Sigmoid colon (tissue), 4 donors: ENCODE results near the gene MON2.

Experiments
- CTCF ChIP-seq, 4 experiments: fragments of 450-650 bp in 3 of 4; fragments of 200-600 bp in 1 of 4; IDR thresholded peaks; one replicate each; pipeline ENCODE4 v1.5.1; 2016 to 2019; ENCODE audit warnings: antibody characterized with exemption in 4 of 4, mild to moderate bottlenecking in 3 of 4, moderate library complexity in 2 of 4
- EP300 ChIP-seq, 4 donors: sonication (generic); formaldehyde crosslinking; IDR thresholded peaks; one replicate each; pipeline ENCODE4 v1.6.1; 2017; ENCODE audit warnings: antibody characterized with exemption in 4 of 4
- POLR2AphosphoS5 ChIP-seq, 4 donors: sonication (generic); formaldehyde crosslinking; IDR thresholded peaks; one replicate each; pipeline ENCODE4 v1.6.1; 2017; ENCODE audit warnings: antibody characterized with exemption in 4 of 4

GRCh38 chr12:62632411-62632918, 165.8 kb downstream of the MON2 start:
- TF ChIP-seq CTCF (IDR thresholded peaks at IDR 0.05) (no peak), EP300 (IDR thresholded peaks at IDR 0.05) (no peak), POLR2AphosphoS5 (IDR thresholded peaks at IDR 0.05) (peak in 3 of 4 donors; percentile 28 to 49 (median 43))
